ENCODE data around the gene DPH5.

- TF ChIP-seq POLR2A (IDR thresholded peaks at IDR 0.05; ENCODE audit: low read length) (no peak), GATA1 (IDR thresholded peaks at IDR 0.05; ENCODE audit: low read depth, low read length) (no peak)
Observed at GRCh38 chr1:101005871-101006270, 19.7 kb downstream of the DPH5 start.
